Kidney capillary endothelial cell (primary cell): Measurements from ENCODE around the gene KIF21B.

ENCODE experiments used
- DNase-seq: peaks from one replicate; pipeline ENCODE4 v3.0.0-alpha.2; 2018; ENCODE audit warnings: low spot score

KIF21B gene

DNA sequence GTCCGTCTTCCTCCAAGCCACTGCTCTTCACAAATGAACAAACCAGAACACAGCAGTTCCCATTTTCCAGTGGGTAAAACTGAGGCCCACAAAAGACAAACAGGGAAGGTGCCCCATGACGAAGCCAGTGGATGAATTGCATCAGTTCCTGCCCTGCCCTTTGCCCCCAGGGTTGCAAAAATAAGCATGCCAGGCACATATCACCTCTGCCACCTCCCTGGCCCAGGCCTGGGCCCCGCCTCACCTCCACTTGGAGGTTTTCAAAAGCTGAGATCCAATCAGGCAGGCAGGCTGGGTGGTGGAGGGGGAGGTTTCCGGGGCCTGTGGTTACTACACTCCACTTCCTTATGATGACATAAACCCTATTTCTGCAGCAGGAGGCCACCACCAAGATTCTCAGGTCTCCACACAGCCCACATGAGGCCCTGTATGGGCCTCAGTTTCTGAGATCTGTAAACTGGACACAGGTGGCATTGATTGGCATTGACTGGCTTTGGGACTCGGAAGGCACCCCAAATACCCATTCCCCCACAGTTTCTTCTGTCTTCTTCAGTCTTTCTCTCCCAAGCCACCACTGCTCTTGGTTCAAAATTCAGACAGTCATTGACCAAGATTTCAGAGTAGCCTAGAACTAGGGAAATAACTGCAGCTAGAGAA lies 4.1 kb downstream of the KIF21B start:
- peak; percentile 16 for DNase-seq

DNA sequence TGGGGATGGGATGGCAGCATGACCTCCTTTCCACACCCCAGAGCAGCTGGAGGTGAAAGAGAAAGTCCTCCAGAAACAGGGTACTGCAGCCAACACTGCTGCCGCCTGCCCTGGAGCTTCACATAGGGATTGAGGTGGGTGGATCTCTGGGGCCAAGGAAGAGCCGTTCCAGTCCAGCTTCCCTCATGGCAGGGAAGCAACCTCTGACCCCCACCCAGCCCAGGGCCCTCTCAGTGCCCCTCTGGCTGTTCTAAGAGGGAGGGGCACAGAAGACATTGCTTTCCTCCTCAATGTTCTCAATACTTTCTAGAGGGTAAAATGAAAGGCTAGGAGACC lies 5.7 kb downstream of the KIF21B start:
- DNase-seq, result no peak

DNA sequence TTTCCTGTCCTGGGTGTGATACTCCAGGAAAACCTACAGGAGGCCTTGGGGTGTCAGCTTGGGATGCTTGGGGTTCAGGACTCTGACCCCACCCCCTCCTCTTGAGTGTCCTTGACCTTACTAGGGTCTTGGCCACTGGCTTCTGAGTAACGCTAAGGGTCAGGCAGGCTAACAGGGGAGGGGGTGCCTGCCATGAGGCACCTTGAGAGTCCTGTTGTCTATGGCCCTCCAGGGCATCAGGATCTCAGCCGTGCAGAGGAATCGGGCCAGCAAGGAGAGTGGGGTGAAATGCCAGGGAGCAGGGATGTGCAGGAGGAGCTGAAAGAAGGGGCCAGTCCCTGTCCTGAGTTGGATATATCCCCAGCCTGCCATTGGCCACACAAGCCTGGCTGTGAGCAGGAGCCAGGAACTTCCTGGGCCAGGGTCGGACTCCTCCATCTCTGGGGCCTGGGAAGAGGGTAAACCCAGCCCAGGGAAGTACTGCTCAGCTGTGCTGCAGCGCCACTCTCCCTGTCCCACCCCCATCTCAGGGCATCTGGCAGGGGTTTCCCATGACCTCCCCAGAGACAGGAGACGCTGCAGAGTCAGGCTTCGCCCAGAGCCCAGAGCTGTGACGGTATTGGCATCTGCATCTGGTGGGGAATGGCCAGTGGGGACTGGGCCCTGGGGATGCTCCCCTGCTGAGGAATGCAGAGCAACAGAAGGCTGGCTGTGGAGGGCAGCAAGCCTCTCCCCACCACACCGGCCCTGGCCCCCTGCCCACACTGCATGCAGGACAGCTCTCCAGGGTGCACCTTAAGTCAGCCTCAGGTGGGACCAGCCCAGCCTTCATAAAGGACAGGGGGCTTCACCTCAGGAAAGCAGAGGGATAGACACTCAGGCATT lies 6.3 kb downstream of the KIF21B start:
- DNase-seq, result no peak

DNA sequence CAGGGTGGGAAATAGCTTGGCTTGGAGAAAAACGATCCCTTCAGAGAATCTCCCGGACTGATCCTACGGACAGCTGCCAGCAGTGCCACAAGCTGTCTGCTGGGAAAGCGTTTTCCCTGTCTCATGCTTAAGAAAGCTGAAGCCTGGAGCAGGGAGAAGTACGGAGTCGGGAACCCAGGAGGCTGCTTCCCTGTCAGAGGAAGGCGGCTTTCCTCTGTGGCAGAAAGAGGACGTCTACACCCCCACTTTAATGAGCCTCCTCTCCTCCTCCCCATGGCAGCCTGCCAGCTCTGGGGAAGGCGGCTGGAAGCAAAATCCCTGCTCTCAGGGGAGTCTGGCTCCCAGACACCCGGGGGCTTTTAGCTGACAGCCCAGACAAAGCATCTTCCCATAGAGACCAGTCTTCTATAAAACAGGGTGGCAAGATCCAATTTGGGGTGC lies 7.3 kb downstream of the KIF21B start:
- DNase-seq, result peak; percentile 36

- peak; percentile 41 for DNase-seq
Observed at GRCh38 chr1:201015551-201016091, 7.9 kb downstream of the KIF21B start.

DNA sequence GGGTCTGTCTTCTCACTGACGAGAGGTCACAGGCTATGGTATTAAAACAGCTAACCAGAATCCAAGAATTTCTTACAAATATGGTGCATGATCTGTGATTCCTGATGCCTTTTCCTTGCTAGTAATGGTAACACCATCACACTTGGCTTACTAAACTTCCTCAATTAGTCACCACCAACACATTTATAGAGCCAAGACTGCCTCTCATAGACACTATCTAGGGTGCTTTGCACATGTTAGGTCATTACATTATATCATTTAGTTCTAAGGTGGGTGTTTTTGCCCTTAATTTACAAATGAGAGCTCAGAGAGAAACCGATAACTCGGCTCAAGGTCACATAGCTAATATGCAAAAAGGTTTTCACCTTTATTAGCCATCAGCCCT lies 8.7 kb downstream of the KIF21B start:
- peak; percentile 60 for DNase-seq

GRCh38 chr1:201013991-201014815 lies 9.3 kb downstream of the KIF21B start:
- peak; percentile 11 for DNase-seq

DNA sequence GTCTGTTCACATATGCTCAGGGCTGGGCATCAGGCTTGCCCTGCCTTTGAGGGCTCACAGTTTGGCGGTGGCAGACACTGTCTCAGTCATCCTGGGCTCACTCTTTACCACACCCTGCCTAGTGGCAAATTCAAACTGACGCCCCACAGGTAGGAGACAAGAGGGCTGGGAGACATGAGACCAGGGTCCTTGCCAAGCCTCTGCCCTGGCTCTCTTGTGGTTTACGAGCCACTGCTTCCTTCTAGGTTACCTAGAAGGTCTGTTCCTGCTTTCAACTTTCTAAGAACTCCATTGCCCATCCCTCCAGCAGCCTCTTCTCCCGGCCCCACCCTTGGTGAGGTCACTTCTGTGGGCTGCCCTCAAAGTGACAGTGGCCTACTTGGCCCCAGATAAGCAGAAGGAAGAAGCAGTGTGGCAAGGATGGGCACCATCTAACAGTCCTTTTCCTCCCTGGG lies 10.5 kb downstream of the KIF21B start:
- DNase-seq, result no peak

DNA sequence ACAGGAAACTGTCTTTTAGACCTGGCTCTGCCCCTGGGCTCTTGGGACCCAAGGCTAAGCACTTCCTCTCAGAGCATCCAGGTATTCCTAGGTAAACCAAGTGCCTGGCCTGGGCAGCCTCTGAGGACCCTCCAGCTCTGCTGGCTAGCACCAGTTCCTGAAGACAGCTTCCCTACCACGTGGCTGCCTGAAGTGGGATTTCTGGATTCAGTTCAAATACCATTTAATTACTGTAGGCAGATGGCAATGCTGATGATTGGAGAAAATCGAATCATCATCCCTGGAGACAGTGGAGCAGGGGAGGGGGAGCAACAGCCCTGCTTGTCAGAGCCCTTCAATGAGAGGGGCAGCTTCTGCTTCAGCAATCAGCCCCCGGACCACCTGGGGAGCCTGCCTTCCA lies 11.9 kb downstream of the KIF21B start:
- DNase-seq, result no peak

DNA sequence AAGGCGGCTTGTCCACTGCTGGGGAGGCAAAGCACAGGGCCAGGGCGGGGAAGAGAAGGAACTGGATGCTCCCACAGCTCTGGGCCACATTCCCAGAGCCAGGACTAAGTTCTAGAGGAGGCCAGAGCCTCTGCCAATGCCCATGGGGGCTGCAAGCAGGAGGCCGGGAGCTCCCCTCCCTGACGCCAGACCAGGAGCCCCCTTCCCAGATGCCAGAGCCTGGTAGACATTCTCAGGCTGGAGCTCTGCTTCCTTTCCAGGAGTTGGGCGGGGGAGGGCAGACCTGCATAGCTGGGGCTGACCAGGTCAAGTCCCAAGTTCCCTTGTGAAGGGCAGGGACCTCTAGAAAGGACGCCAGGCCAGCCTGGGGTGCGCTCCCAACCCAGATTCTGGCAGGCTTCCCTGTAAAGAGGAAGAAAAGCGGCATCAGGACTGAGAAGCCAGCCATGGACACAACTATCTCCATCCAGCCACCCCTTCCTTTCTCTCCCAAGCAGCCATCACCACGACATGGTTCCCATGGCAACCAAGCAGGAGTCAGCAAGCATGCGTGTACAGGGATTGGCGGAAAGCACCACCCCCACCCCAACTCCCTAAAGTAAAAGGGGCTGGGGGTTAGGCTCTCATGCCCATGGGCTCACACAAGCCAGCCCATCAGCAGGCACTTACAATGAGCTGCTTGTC lies 13.4 kb downstream of the KIF21B start:
- no peak for DNase-seq

DNA sequence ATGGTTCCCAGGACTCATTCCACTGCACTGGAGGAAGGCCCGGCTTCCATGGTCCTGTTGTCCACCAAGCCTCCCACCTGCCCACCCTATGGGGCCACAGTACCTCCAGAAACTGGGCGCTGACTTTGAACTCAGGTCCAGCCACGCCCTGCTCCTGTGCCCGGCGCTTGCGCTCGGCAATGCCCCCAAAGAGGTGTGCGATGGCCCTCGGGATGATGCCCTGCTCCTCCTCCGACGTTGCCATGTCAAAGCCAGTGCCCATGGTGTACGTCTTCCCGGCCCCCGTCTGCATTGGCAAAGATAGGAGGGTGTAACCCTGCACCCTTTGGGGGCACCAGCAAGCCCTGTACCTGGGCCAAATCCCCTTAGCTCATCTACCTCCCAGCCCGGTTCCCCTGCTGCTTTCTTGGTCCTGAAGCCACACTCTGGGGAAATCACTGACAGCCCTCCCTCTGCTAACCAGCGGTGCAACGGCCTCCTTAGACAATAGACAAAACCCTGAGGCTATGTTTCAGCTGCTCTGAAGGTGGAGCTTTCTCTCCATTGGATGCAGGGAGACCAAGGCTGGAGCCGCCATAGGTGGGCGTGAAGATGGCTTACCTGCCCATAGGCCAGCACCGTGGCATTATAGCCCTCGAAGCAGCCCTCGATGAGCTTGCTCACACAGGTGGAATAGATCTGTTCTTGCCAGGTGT lies 14.7 kb downstream of the KIF21B start:
- DNase-seq, result no peak

- DNase-seq, result no peak
Observed at GRCh38 chr1:201007481-201007880, 16.0 kb downstream of the KIF21B start.

GRCh38 chr1:201006450-201006849 lies 17.1 kb downstream of the KIF21B start:
- DNase-seq, result peak; percentile 7

DNA sequence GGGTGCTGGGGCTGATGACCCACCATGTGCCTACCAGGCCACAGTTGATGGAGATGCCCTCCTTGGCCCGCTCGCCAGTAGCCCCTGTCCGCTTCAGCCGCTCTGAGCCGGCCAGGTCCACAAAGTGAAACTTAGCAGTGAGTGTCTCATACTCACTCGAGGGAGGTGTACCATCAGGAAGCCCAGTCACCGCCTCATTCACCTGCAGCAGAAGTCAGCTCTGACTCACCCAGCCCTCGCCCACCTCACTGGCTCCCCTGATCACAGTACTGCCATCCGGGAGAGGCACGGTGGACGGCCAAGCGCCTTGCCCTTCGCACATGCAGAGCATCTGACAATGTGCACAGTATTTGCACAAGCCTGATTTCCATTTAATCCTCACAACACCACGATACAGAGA lies 18.8 kb downstream of the KIF21B start:
- no peak for DNase-seq

GRCh38 chr1:201004154-201004553 lies 19.4 kb downstream of the KIF21B start:
- DNase-seq, result no peak

DNA sequence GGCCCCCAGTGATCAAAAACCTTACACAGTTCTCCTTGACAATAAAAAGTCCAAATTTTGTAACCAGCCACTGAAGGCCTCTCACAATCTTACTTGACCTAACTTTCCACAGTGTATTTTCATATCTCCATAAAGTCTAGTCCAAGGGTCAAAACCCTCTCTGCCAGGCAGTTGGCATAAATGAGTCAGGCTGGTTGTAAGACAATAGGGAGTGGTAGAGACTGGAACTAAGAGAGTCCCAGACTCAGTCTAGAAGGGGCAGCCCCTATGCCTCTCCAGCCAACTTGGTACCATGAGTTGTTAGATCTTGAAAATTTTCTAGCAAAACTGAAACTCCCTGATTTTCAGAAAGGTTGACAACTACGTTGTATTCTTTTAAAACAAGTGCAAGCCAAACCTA lies 21.0 kb downstream of the KIF21B start:
- DNase-seq, result no peak

- DNase-seq, result no peak
Observed at GRCh38 chr1:201001962-201002361, 21.6 kb downstream of the KIF21B start.

DNA sequence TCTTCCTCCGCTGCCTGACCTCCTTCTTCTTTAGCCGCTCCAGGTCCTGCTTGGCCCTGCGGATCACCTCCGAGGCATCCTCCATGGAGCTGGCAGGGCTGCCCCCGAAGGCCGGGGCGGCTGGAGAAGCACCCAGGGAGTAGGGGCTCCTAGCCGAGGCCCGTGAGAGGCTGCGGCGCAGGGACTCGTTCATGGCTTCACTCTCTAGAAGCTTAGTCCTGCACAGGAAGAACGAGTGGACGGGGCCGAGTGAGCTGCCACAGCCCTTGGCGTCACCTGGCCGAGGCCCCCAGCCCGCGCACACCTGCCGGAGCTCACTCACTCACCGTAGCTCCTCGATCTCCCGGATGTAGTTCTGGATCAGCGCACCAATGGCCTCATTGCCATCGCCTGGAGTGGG lies 23.1 kb downstream of the KIF21B start:
- DNase-seq, result no peak

DNA sequence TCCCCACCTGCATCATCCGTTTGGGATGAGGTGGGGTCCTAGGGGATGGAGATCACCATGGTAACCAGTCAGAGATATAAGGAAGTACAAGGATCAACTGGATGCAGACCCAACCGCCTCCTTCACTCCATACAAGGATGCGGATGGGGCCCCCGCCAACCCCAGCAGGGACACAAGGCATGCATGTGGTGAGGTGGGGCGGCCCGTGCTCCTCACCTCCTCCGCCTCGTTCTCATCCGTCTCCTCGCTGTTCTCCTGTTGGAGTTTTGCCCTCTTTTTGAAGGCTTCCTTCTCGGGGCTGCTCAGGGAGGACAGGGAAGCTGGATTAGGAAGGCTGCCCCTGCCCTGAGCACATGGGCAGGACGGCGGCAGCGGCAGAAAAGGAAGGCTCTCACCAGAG lies 23.8 kb downstream of the KIF21B start:
- DNase-seq, result no peak

- DNase-seq, result no peak
Observed at GRCh38 chr1:200998323-200998722, 25.2 kb downstream of the KIF21B start.

- no peak for DNase-seq
Observed at GRCh38 chr1:200992382-200993048, 31.0 kb downstream of the KIF21B start.
